ENCODE results near the gene OR52B6.
"Not testable (repeated sequence)": the region's sequence is repeated elsewhere in the genome, so short reads cannot be mapped to it uniquely, and the experiment has no call there.

Gene OR52B6

GRCh38 chr11:5581014-5581413 is 337 bp downstream of the OR52B6 start:
- ATAC-seq = no peak

GRCh38 chr11:5584458-5584857 is 3.8 kb downstream of the OR52B6 start:
- not testable (repeated sequence) for ATAC-seq

More at GRCh38 chr11:5581014-5581413, 337 bp downstream of the OR52B6 start:
- TF ChIP-seq OSR1 (CRISPR knock-in tag; IDR thresholded peaks at IDR 0.05) (no peak), PATZ1 (CRISPR knock-in tag; IDR thresholded peaks at IDR 0.05; ENCODE audit: borderline replicate concordance) (no peak), ZC3H10 (CRISPR knock-in tag; IDR thresholded peaks at IDR 0.05) (no peak), ZNF70 (CRISPR knock-in tag; IDR thresholded peaks at IDR 0.05) (no peak), RARB (CRISPR knock-in tag; IDR thresholded peaks at IDR 0.05) (no peak), ZFP30 (CRISPR knock-in tag; IDR thresholded peaks at IDR 0.05) (no peak), SNAI2 (CRISPR knock-in tag; IDR thresholded peaks at IDR 0.05) (no peak), POU6F1 (CRISPR knock-in tag; IDR thresholded peaks at IDR 0.05; ENCODE audit: borderline replicate concordance, low read depth) (no peak)

- ATAC-seq = not testable (repeated sequence)
These were observed 9.2 kb downstream of the OR52B6 start for GRCh38 chr11:5589906-5590305.

- no peak for TF ChIP-seq ISL1 (CRISPR knock-in tag; IDR thresholded peaks at IDR 0.05)
These were observed 10.9 kb downstream of the OR52B6 start for GRCh38 chr11:5591613-5592012.

GRCh38 chr11:5592615-5593014 is 11.9 kb downstream of the OR52B6 start:
- ATAC-seq = no peak
- TF ChIP-seq GLIS3 (CRISPR knock-in tag; IDR thresholded peaks at IDR 0.05) (no peak), TOX (CRISPR knock-in tag; IDR thresholded peaks at IDR 0.05; ENCODE audit: borderline replicate concordance) (no peak), BACH2 (CRISPR knock-in tag; IDR thresholded peaks at IDR 0.05; ENCODE audit: borderline replicate concordance) (no peak), ISL1 (CRISPR knock-in tag; IDR thresholded peaks at IDR 0.05) (no peak), ZFP30 (CRISPR knock-in tag; IDR thresholded peaks at IDR 0.05) (no peak), ZNF8 (CRISPR knock-in tag; IDR thresholded peaks at IDR 0.05) (no peak), ZNF565 (CRISPR knock-in tag; conservative IDR thresholded peaks at IDR 0.05; ENCODE audit: low read depth) (no peak), POU6F1 (CRISPR knock-in tag; IDR thresholded peaks at IDR 0.05; ENCODE audit: borderline replicate concordance, low read depth) (no peak), ZC3H10 (CRISPR knock-in tag; IDR thresholded peaks at IDR 0.05) (no peak), RARB (CRISPR knock-in tag; IDR thresholded peaks at IDR 0.05) (no peak)

More at GRCh38 chr11:5591613-5592012, 10.9 kb downstream of the OR52B6 start:
- no peak for ATAC-seq

- no peak for TF ChIP-seq ZFP3 (CRISPR knock-in tag; IDR thresholded peaks at IDR 0.05)
- TF ChIP-seq TSHZ2 (CRISPR knock-in tag; IDR thresholded peaks at IDR 0.05) = no peak
- TF ChIP-seq ARNTL (CRISPR knock-in tag; IDR thresholded peaks at IDR 0.05; ENCODE audit: borderline replicate concordance, low read depth) = no peak
- no peak for ATAC-seq
These were observed 12.5 kb downstream of the OR52B6 start for GRCh38 chr11:5593146-5593545.
